Measurements from ENCODE around the gene ZBTB48. TPM values are rescaled to one million over a fixed set of nuclear protein-coding genes. Genes with fewer than 3 reads are reported as not detected.

Gene ZBTB48
- polyA plus RNA-seq, 1 donor, result 25.3 TPM

DNA sequence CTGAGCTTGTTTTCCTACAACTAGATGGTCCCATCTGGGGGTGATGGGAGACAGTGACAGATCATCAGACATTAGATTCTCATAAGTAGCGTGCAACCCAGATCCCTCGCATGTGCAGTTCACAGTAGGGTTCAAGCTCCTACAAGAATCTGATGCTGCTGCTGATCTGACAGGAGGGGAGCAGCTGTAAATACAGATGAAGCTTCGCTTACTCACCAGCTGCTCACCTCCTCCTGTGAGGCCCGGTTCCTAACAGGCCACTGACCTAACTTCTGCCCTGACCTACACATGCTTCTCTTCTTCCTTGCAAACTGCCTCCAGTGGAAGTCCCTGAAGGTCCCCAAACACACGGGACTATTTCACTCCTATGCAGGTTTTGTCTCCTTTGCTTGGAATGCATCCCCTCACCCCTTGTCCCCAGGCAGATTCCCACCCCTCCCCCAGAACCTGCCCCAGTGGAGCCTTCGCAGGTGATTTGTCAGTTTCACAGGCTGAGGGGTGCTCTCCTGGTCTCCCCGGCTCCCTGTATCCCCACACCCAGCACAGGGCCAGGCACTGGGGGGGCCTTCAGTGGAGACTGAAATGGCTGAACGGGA, 5.7 kb upstream of the ZBTB48 start:
- no peak for DNase-seq

DNA sequence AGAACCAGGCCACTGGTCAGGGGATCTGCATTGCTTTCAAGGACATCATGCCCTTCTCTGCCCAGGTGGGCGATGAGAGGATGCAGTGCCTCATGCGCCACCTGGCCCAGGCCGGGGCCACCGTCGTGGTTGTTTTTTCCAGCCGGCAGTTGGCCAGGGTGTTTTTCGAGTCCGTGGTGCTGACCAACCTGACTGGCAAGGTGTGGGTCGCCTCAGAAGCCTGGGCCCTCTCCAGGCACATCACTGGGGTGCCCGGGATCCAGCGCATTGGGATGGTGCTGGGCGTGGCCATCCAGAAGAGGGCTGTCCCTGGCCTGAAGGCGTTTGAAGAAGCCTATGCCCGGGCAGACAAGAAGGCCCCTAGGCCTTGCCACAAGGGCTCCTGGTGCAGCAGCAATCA, 5.0 kb upstream of the ZBTB48 start:
- DNase-seq, result no peak

DNA sequence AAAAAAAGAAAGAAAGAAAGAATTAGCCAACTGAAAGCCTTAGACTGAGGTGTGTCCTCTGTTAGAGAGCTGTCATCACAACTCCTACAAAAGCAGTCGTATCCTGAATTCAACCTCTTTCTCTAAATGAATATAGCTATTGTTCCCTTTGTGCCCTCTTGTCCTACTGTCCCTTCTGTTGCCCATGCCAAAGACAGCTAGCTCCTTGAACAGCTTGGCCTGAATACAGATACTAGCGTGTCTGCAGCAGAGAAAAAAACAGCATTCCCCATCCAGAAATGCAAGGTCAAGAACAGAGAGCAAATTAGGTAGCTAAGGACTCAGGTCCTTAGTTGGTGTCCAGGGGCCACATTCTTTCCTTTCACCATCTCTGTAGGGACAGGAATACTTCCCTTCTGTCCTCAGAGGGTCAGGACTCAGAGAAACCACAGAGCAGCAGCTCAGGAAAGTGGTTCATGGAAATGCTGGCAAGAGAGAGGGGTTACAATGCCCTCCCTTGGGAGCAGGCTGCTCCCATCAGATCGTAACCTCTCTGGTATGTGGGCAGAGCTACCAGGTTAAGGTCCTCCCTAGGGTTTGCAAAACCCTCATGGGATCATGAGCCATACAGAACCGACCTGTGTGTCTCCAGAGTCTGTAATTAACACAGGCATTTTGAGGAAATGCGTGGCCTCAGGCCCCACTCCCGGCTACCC, 1.8 kb upstream of the ZBTB48 start:
- DNase-seq, result no peak

DNA sequence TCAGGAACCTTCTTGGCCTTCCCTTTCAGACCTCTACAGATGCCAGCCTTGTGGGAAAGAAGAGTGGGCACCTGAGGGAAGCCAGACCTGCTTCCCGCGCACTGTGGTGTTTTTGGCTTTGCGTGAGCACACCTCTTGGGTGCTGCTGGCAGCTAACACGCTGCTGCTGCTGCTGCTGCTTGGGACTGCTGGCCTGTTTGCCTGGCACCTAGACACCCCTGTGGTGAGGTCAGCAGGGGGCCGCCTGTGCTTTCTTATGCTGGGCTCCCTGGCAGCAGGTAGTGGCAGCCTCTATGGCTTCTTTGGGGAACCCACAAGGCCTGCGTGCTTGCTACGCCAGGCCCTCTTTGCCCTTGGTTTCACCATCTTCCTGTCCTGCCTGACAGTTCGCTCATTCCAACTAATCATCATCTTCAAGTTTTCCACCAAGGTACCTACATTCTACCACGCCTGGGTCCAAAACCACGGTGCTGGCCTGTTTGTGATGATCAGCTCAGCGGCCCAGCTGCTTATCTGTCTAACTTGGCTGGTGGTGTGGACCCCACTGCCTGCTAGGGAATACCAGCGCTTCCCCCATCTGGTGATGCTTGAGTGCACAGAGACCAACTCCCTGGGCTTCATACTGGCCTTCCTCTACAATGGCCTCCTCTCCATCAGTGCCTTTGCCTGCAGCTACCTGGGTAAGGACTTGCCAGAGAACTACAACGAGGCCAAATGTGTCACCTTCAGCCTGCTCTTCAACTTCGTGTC, 995 bp upstream of the ZBTB48 start:
- no peak for DNase-seq

DNA sequence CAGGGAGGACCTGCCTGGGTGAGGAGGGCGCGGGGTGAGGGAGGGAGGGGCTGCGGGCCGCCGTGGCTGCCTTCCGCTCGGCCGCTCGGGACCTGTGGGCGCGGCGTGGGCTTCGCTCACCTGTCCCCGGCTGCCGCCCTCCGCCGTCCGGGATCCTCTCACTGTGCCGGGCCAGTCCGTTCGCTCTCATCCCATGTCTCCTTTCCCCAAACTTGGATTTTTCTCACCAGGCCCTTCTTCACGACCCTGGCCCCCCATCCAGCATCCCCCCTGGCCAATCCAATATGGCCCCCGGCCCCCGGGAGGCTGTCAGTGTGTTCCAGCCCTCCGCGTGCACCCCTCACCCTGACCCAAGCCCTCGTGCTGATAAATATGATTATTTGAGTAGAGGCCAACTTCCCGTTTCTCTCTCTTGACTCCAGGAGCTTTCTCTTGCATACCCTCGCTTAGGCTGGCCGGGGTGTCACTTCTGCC, 362 bp downstream of the ZBTB48 start:
- no peak for DNase-seq

DNA sequence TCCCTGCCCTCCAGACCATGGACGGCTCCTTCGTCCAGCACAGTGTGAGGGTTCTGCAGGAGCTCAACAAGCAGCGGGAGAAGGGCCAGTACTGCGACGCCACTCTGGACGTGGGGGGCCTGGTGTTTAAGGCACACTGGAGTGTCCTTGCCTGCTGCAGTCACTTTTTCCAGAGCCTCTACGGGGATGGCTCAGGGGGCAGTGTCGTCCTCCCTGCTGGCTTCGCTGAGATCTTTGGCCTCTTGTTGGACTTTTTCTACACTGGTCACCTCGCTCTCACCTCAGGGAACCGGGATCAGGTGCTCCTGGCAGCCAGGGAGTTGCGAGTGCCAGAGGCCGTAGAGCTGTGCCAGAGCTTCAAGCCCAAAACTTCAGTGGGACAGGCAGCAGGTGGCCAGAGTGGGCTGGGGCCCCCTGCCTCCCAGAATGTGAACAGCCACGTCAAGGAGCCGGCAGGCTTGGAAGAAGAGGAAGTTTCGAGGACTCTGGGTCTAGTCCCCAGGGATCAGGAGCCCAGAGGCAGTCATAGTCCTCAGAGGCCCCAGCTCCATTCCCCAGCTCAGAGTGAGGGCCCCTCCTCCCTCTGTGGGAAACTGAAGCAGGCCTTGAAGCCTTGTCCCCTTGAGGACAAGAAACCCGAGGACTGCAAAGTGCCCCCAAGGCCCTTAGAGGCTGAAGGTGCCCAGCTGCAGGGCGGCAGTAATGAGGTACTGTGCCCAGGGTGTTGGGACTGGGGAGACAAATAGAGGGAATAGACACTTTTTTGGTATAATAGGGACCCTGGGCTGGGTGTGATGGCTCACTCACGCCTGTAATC, 1.0 kb downstream of the ZBTB48 start:
- DNase-seq, result no peak

DNA sequence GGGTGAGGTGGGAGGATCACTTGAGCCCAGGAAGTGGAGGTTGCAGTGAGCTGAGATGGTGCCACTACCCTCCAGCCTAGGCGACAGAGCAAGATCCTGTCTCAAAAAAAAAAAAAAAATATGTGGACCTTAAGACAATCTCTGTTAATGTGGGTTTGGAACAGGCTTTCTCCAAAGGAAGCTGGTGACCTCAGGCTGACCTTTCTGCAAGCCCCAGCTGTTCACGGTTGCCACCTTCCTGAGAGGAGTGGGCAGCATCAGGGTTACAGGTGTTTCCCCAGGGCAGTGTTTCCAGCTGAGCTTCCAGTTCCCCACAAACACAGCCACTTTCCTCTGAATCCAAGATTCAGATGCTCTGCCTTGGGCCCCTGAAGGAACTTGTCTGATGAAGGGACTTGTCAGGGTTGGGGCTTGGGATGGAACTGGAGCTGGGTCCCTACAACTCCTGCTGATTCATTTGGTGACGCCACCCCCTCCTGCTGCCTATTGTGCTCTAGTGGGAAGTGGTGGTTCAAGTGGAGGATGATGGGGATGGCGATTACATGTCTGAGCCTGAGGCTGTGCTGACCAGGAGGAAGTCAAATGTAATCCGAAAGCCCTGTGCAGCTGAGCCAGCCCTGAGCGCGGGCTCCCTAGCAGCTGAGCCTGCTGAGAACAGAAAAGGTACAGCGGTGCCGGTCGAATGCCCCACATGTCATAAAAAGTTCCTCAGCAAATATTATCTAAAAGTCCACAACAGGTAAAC, 1.9 kb downstream of the ZBTB48 start:
- no peak for DNase-seq

DNA sequence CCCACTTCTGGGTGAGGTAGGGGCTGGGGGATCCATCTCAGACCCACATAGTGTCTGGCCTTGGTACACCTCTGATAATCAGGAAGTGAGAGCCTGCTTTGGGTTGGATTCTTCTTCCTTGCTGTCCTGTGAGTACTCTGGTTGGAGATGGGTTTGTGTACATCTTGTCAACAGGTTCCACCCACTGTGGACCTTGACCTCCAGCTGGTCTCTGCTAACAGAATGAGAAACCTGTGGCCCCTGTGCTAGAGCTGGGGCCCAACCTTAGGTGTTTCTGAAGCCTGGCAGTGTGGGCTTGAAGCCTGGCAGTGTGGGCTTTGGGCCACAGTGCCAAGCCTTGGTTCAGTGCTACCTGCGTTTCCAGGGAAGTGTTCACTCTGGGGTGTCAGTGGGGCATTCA, 2.6 kb downstream of the ZBTB48 start:
- DNase-seq, result no peak

DNA sequence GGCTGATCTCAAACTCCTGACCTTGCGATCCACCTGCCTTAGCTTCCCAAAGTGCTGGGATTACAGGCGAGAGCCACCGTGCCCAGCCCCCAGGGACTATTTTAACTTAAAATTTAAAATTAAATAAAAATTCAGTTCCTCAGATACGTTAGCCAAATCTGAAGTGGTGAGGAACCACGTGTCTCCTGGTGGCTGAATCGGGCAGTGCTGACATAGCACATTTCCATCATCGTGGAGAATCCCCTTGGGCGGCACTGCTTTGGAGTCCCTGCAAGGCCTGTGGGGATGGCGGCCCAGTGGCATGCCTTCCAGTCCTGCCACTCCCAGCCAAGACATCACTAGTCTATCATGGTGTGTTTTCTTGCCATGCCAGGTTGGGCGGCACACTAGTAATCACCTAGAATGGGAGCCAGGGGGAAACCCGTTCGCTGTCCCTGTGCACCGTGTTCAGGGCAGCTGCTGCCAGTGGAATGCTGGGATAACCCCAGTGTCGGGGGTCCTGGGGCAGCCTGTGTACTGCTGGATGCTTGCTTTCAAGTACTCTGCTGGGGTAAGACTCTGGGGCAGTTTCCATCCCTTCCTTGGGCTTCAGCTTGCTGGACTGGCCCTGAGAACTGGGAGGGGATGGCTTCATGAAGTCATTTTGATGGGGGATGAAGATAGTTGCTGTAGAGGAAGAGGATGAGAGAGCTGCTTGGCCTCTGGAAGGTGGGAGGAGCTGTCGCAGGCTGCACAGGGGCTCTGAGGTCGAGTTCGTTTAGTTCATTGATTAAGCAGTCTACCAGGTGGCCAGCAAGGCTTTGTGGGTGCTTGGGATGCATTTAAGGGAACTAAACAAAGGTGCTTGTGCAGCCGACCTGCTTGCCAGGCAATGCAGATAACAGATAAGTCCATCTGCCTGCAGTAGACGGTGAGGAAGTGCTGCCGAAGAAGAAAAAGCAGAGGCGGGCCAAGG, 4.6 kb downstream of the ZBTB48 start:
- no peak for DNase-seq

DNA sequence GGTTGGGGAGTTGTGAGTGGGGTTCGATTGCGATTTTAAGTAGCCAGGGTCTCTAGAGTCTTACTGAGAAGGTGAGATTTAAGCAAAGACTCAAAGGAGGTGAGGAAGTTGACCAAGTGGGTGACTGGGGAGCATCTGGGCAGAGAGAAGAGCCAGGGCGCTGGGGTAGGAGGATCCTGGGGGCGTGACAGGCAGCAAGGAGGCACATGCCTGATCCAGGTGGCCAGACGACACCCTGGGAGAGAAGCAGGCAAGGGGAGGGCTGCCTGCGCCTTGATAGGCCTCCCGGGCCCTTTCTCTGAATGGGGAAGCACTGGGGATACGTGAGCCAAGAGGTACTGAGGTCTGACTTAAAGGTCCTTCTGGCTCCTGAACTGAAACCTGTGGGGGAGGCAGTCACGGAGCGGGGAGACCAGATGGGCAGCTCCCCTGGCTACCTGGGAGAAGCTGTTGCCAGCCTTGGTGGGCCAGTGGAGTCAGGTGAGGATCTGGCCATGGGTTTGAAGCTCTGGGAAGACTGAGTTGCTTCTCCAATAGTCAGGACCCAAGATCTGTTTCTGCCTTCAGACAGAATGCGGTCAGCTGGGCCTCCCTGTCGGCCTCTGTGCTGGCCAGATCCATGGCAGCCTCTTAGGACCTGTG, 5.4 kb downstream of the ZBTB48 start:
- no peak for DNase-seq

DNA sequence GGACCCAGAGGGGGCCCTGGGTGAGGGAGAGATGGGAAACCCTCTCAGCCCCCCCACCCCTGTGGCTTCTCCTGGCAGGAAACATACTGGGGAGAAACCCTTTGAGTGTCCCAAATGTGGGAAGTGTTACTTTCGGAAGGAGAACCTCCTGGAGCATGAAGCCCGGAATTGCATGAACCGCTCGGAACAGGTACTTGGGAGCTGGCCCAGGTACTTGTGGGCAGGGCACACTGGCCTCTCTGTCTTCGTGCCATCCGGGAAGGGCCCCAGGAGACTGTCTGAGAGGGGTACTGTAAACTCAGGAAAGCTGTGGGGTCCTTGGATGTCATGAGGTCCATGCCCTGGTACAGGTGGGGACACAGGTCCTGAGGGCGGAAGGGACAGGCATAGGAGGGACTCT, 6.0 kb downstream of the ZBTB48 start:
- DNase-seq, result no peak

DNA sequence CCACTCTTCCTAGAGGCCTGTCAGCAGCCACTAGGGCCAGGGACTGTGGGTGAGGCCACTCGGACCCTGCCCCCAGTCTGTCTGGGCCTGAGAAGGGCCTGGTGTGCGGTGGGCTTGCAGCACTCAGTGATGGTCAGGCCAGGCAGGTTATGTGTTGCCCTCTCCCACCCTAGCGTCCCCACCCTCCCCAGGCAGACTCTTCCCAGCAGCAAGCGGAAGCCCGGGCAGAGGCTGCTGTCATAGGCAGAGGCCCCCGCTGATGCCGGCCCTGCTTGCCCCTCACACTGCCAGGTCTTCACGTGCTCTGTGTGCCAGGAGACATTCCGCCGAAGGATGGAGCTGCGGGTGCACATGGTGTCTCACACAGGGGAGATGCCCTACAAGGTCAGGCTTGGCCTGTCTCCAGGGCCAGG, 6.6 kb downstream of the ZBTB48 start:
- no peak for DNase-seq

DNA sequence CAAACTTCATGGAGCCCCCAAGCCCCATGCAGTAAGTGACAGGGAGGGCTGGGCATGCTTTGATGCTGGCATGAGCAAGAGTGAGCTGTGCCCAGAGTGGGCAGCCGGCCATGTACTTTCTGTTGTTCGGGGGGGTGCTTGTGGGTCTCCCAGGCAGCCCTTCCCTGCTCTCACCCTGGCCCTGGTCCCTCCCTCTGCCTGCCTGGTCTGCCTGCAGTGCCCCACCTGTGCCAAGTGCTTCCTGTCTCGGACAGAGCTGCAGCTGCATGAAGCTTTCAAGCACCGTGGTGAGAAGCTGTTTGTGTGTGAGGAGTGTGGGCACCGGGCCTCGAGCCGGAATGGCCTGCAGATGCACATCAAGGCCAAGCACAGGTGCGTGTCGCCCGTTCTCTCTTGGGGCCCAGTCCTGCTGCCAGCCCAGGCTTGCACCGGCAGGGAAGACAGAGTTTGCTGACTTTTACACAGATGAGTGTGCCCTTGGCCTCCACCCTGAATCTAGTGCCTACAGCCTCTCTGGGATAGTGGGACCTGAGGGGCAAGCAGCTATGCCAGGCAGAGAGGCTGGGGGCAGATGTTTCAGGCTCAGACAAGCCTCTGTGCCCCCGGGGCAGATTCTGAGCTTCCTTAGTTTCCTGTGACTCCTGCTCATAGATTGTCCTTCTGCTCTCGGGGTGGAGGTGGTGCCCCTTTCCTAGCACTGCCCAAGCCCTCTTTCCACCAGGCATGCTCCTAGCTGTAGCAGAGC, 7.6 kb downstream of the ZBTB48 start:
- DNase-seq, result no peak

DNA sequence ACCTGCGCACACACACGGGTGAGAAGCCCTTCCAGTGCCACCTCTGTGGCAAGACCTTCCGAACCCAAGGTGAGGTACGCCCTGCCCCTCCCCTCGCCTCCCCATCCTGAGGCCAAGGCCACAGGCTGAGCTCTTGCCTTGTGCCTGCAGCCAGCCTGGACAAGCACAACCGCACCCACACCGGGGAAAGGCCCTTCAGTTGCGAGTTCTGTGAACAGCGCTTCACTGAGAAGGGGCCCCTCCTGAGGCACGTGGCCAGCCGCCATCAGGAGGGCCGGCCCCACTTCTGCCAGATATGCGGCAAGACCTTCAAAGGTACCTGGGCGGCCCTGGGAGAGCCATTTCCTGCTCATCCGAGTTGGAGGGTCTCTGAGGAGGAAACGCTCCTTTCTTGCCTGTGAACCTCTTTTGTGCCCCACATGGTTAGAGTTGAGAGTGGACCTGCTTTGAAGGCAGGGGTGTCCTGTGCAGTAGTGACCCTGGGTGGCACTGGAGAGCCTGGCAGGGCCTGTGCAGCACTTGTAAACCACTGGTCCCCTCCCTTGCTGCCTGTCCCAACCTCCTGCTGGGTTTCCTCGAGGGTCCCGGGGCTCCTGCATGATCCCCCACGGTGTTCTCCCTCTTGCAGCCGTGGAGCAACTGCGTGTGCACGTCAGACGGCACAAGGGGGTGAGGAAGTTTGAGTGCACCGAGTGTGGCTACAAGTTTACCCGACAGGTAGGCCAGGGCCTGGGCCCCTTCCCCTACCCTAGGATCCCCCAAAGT, 8.5 kb downstream of the ZBTB48 start:
- no peak for DNase-seq

DNA sequence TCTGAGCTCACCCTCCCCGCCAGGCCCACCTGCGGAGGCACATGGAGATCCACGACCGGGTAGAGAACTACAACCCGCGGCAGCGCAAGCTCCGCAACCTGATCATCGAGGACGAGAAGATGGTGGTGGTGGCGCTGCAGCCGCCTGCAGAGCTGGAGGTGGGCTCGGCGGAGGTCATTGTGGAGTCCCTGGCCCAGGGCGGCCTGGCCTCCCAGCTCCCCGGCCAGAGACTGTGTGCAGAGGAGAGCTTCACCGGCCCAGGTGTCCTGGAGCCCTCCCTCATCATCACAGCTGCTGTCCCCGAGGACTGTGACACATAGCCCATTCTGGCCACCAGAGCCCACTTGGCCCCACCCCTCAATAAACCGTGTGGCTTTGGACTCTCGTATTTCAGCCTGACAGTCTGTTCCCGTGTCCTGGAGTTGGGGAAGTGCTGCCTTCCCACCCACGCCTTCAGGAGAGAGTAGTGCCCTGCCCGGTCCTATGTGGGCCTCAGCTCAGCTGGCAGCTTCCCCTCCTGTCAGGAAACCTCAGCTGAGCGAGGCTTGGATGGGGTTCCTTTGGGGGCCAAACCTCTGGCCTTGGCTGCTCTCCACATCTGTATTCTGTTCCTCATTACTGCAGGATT, 9.2 kb downstream of the ZBTB48 start:
- no peak for DNase-seq

DNA sequence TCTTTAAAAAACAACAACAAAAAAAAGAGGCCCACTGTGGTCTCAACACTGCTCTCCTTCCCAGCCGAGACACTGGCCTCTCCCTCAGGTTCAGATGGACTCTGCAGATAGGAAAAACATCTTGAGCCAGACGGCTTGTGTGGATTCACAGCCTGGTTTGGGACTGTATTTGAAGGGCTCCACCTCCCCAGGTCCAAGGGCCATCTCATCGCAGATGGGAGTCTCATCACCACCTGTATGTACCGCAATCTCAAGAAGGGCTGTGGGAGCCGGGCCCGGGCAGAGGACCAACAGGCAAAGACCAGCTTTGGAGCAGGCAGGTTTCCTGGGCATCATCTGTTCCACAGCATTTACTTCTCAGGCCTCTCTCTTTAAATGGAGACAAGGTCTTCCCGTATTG, 10.3 kb downstream of the ZBTB48 start:
- no peak for DNase-seq

DNA sequence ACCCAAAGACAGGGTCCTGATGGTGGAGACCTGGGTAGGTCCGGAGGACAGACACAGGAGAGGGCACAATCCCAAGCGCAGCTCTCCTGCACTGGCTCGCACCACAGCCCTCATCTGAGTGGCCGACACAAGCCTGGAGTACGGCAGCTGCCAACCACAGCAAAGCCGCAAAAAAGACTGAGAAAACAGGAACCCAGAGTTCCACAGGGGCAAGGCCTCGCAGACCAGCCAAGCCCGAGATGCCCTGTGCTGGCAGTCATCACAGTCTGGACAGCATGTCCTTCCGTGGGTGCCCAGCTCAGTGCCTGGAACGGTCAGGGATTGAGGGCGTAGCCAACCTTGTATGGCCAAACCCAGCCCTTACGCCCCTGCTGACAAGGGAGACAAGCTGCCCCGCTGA, 11.4 kb downstream of the ZBTB48 start:
- DNase-seq, result no peak

DNA sequence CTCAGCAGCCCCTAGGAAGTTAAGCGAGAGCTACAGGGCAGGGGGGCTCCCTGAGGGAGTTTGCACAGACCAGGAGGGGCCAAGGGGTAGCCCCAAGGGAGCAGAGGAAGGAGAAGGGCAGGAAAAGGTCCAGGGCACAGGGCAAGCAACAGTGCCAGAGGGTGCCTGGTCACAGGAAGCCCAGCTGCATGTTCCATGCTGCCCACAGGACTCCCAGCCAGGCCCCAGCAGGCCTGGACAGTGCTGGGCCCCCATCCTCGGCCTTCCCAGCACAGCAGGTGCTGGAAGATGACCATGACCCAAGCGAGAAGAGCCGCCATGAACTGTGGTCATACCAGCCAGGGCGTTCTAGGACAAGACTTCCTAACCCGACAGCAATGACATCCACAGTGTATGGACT, 11.8 kb downstream of the ZBTB48 start:
- no peak for DNase-seq

All from hindlimb muscle (tissue), 1 donor.